Fibroblast of lung (primary cell): ENCODE results near the gene CRHR1. TPM values are rescaled to one million over a fixed set of nuclear protein-coding genes. Genes with fewer than 3 reads are reported as not detected.

Experiments
- DNase-seq, 2 donors: peaks; one replicate each; pipeline versions ENCODE4 v3.0.0 to v3.0.0-alpha.2; 2010; ENCODE audit warnings: low read depth in 2 of 2
- H2AFZ ChIP-seq: 2 replicates; pipeline ENCODE4 v1.5.1; 2012; ENCODE audit warnings: low read length, control low read depth, inconsistent platforms
- H3K27ac ChIP-seq: 2 replicates; pipeline ENCODE4 v1.5.1; 2011; ENCODE audit warnings: low read length, control low read depth; ENCODE audit not compliant: insufficient read depth
- H3K27me3 ChIP-seq: 2 replicates; pipeline ENCODE4 v1.5.1; 2011; ENCODE audit warnings: mild to moderate bottlenecking, low read length; ENCODE audit not compliant: control insufficient read depth, insufficient read depth
- H3K36me3 ChIP-seq: 2 replicates; pipeline ENCODE4 v1.5.1; 2011; ENCODE audit warnings: low read length; ENCODE audit not compliant: control insufficient read depth, insufficient read depth
- H3K4me1 ChIP-seq: 2 replicates; pipeline ENCODE4 v1.5.1; 2011; ENCODE audit warnings: low read length; ENCODE audit not compliant: control insufficient read depth, insufficient read depth; ENCODE audit errors: extremely low read depth
- H3K4me2 ChIP-seq: 2 replicates; pipeline ENCODE4 v1.5.1; 2011; ENCODE audit warnings: low read length, control low read depth; ENCODE audit not compliant: insufficient read depth; ENCODE audit errors: extremely low read depth
- H3K4me3 ChIP-seq, 4 experiments: fragments of 200-600 bp in 1 of 4; sonication (generic) in 1 of 4; replicated peaks in 1 of 4; 2 replicates each; pipeline ENCODE4 v1.5.1; 2011 to 2016; ENCODE audit warnings: low read length in 4 of 4, low read depth in 3 of 4, mild to moderate bottlenecking in 3 of 4, control low read depth in 2 of 4, inconsistent platforms in 1 of 4, mixed read lengths in 1 of 4; ENCODE audit not compliant: insufficient read depth in 1 of 4; ENCODE audit errors: control extremely low read depth in 1 of 4
- H3K79me2 ChIP-seq: 2 replicates; pipeline ENCODE4 v1.5.1; 2012; ENCODE audit warnings: mild to moderate bottlenecking, low read length, inconsistent platforms; ENCODE audit not compliant: control insufficient read depth, insufficient read depth
- H3K9ac ChIP-seq: 2 replicates; pipeline ENCODE4 v1.5.1; 2011; ENCODE audit warnings: mild to moderate bottlenecking, low read length, control low read depth; ENCODE audit not compliant: insufficient read depth
- H3K9me3 ChIP-seq: 2 replicates; pipeline ENCODE4 v1.5.1; 2012; ENCODE audit warnings: low read depth, low read length; ENCODE audit not compliant: control insufficient read depth, insufficient read depth
- H4K20me1 ChIP-seq: 2 replicates; pipeline ENCODE4 v1.5.1; 2011; ENCODE audit warnings: low read length; ENCODE audit not compliant: control insufficient read depth, insufficient read depth; ENCODE audit errors: extremely low read depth
- CTCF ChIP-seq, 2 donors: IDR thresholded peaks in 1 of 2; conservative IDR thresholded peaks in 1 of 2; 1 replicate in 1 of 2; 2 replicates in 1 of 2; pipeline ENCODE4 v1.5.1; 2011 to 2012; ENCODE audit warnings: low read length in 2 of 2, control low read depth in 1 of 2, inconsistent platforms in 1 of 2, low read depth in 1 of 2, mild to moderate bottlenecking in 1 of 2
- EZH2 ChIP-seq: IDR thresholded peaks from 2 replicates; pipeline ENCODE4 v1.5.1; 2012; ENCODE audit warnings: low read length, control low read depth, mild to moderate bottlenecking; ENCODE audit errors: missing control alignments
- polyA plus RNA-seq, 2 donors: library from polyadenylated mRNA; depleted of rRNA in 1 of 2; stranded (reverse) in 1 of 2; unstranded in 1 of 2; fragments of >200 nt; gene quantifications; 2 replicates each; pipeline ENCODE4 v1.2.1, GENCODE V29; 2011 to 2012; ENCODE audit warnings: missing spikeins in 1 of 2
- total RNA-seq: library from RNA; depleted of rRNA; stranded (reverse); fragments of >200 nt; gene quantifications from 2 replicates; pipeline ENCODE4 v1.2.1, GENCODE V29; 2014

Gene CRHR1
- total and polyA plus RNA-seq, 2 donors (not counting 1 experiment from before 2014, with no cell fraction given) = not detected

GRCh38 chr17:45839442-45839841, 55.3 kb downstream of the CRHR1 start:
- Histone ChIP-seq H3K79me2 (no peaks in the 10 kb centered on the region), H3K27me3 (peaks cover 3% of the 10 kb centered on the region), H3K36me3 (no peaks in the 10 kb centered on the region), H3K4me2 (no peak overlapping the region), H3K9ac (no peak overlapping the region), H3K9me3 (no peaks in the 10 kb centered on the region), H4K20me1 (no peaks in the 10 kb centered on the region), H3K4me3 (no peak overlapping the region), H3K27ac (no peak overlapping the region), H3K4me1 (no peaks in the 10 kb centered on the region), H2AFZ (no peak overlapping the region)
- no peak for DNase-seq
- TF ChIP-seq EZH2 = no peak

- Histone ChIP-seq H3K27me3 (peaks cover 3% of the 10 kb centered on the region), H4K20me1 (no peaks in the 10 kb centered on the region), H3K9ac (no peak overlapping the region), H3K4me2 (no peak overlapping the region), H3K4me3 (no peak overlapping the region), H3K27ac (no peak overlapping the region), H3K9me3 (no peaks in the 10 kb centered on the region), H3K79me2 (no peaks in the 10 kb centered on the region), H3K4me1 (no peaks in the 10 kb centered on the region), H3K36me3 (no peaks in the 10 kb centered on the region), H2AFZ (no peak overlapping the region)
- DNase-seq = no peak
- TF ChIP-seq EZH2 (no peak), CTCF (conservative IDR thresholded peaks at IDR 0.05 in 1 of 2, IDR thresholded peaks at IDR 0.05 in 1 of 2; ENCODE audit: low read depth in 1 of 2, low read length in 2 of 2) (no peak)
Measured at GRCh38 chr17:45841186-45841585, 57.1 kb downstream of the CRHR1 start.

GRCh38 chr17:45841883-45842525, 57.9 kb downstream of the CRHR1 start:
- no peaks in the 10 kb centered on the region for H3K9me3 ChIP-seq
- H3K9ac ChIP-seq = no peak overlapping the region
- H3K27me3 ChIP-seq = peaks cover 3% of the 10 kb centered on the region
- DNase-seq = peak; percentile 1 to 11
- H4K20me1 ChIP-seq = no peaks in the 10 kb centered on the region
- no peaks in the 10 kb centered on the region for H3K79me2 ChIP-seq
- H3K27ac ChIP-seq = no peak overlapping the region
- no peak overlapping the region for H3K4me2 ChIP-seq
- no peaks in the 10 kb centered on the region for H3K36me3 ChIP-seq
- H3K4me1 ChIP-seq = no peaks in the 10 kb centered on the region
- TF ChIP-seq EZH2 (no peak), CTCF (conservative IDR thresholded peaks at IDR 0.05 in 1 of 2, IDR thresholded peaks at IDR 0.05 in 1 of 2; ENCODE audit: low read depth in 1 of 2, low read length in 2 of 2) (no peak)
- no peak overlapping the region for H2AFZ ChIP-seq
- no peak overlapping the region for H3K4me3 ChIP-seq
